HG03575 (cell line): ENCODE results near the gene ZNF814.
A peak's percentile ranks its signal among the peaks of the same experiment; 100 is the strongest.
"Not testable (repeated sequence)": the region's sequence is repeated elsewhere in the genome, so short reads cannot be mapped to it uniquely, and the experiment has no call there.

Source experiments
- ATAC-seq: cut with Tn5 transposase; IDR thresholded peaks from one replicate; pipeline ENCODE4 v1.9.1; 2021; ENCODE audit not compliant: unreplicated experiment, insufficient number of reproducible peaks, low FRiP score; ENCODE audit errors: extremely low read depth

Gene ZNF814

GRCh38 chr19:57869655-57870054 lies 19.2 kb downstream of the ZNF814 start:
- not testable (repeated sequence) for ATAC-seq

GRCh38 chr19:57867868-57868492 lies 20.9 kb downstream of the ZNF814 start:
- ATAC-seq = no peak

GRCh38 chr19:57862351-57862750 lies 26.5 kb downstream of the ZNF814 start:
- ATAC-seq = not testable (repeated sequence)

GRCh38 chr19:57854117-57854516 lies 34.7 kb downstream of the ZNF814 start:
- not testable (repeated sequence) for ATAC-seq

- not testable (repeated sequence) for ATAC-seq
These were observed 36.8 kb downstream of the ZNF814 start for GRCh38 chr19:57851812-57852603.

- ATAC-seq = no peak
These were observed 38.3 kb downstream of the ZNF814 start for GRCh38 chr19:57850553-57851017.

GRCh38 chr19:57849666-57850473 lies 39.0 kb downstream of the ZNF814 start, which contains the start of gene ZNF587:
TSS of gene ZNF587 (plus strand) at chr19:57849859. CDS start at chr19:57850039, 180 bp downstream.
- peak; percentile 80 for ATAC-seq

- peak; percentile 18 for ATAC-seq
These were observed 39.6 kb downstream of the ZNF814 start for GRCh38 chr19:57849162-57849665.

- not testable (repeated sequence) for ATAC-seq
These were observed 41.7 kb downstream of the ZNF814 start for GRCh38 chr19:57847164-57847563.

- ATAC-seq = no peak
These were observed 47.6 kb downstream of the ZNF814 start for GRCh38 chr19:57841122-57841763.

GRCh38 chr19:57838622-57839191 lies 50.1 kb downstream of the ZNF814 start:
- not testable (repeated sequence) for ATAC-seq

GRCh38 chr19:57836991-57837390 lies 51.8 kb downstream of the ZNF814 start:
- ATAC-seq = not testable (repeated sequence)

GRCh38 chr19:57830071-57830602 lies 58.7 kb downstream of the ZNF814 start, which contains the start of gene ZNF587B:
TSS of gene ZNF587B (plus strand) at chr19:57830299. CDS start at chr19:57830529, 230 bp downstream.
- no peak for ATAC-seq

- ATAC-seq = no peak
These were observed 59.5 kb downstream of the ZNF814 start for GRCh38 chr19:57829316-57829715.

- no peak for ATAC-seq
These were observed 63.3 kb downstream of the ZNF814 start for GRCh38 chr19:57825511-57825910.

GRCh38 chr19:57823608-57824007 lies 65.2 kb downstream of the ZNF814 start:
- ATAC-seq = not testable (repeated sequence)

- not testable (repeated sequence) for ATAC-seq
These were observed 65.7 kb downstream of the ZNF814 start for GRCh38 chr19:57823155-57823554.

GRCh38 chr19:57821501-57821900 lies 67.3 kb downstream of the ZNF814 start:
- ATAC-seq = not testable (repeated sequence)
